Keratinocyte (primary cell): Measurements from ENCODE around the gene BICD1. TPM values are rescaled to one million over a fixed set of nuclear protein-coding genes. Genes with fewer than 3 reads are reported as not detected.

Source experiments
- DNase-seq: peaks from one replicate; pipeline ENCODE4 v3.0.0-alpha.2; 2011; ENCODE audit warnings: low read depth, missing footprints, low spot score
- FAIRE-seq: peaks from 2 replicates; lab custom pipeline; 2011; peaks lifted over from hg19 to GRCh38; lab: Jason Lieb, UNC
- H2AFZ ChIP-seq: 2 replicates; pipeline ENCODE4 v1.6.0; 2012; ENCODE audit warnings: low read length, control low read depth, inconsistent platforms; ENCODE audit not compliant: control insufficient read depth
- H3K27ac ChIP-seq: 2 replicates; pipeline ENCODE4 v1.5.1; 2011; ENCODE audit warnings: low read length; ENCODE audit not compliant: control insufficient read depth, insufficient read depth
- H3K27me3 ChIP-seq: 3 replicates; pipeline ENCODE4 v1.6.0; 2011; ENCODE audit warnings: low read length; ENCODE audit not compliant: control insufficient read depth, insufficient read depth; ENCODE audit errors: extremely low read depth
- H3K36me3 ChIP-seq, 2 experiments: 2 replicates in 1 of 2; 3 replicates in 1 of 2; pipeline ENCODE4 v1.5.1; 2011; ENCODE audit warnings: low read length in 2 of 2, mild to moderate bottlenecking in 1 of 2; ENCODE audit not compliant: control insufficient read depth in 2 of 2, insufficient read depth in 2 of 2; ENCODE audit errors: extremely low read depth in 1 of 2
- H3K4me1 ChIP-seq: 3 replicates; pipeline ENCODE4 v1.5.1; 2011; ENCODE audit warnings: low read length; ENCODE audit not compliant: control insufficient read depth, insufficient read depth; ENCODE audit errors: extremely low read depth
- H3K4me2 ChIP-seq: 3 replicates; pipeline ENCODE4 v1.6.0; 2011; ENCODE audit warnings: low read depth, low read length; ENCODE audit not compliant: control insufficient read depth, insufficient read depth; ENCODE audit errors: extremely low read depth
- H3K4me3 ChIP-seq, 3 experiments: fragments of 200-600 bp in 1 of 3; sonication (generic) in 1 of 3; 2 replicates in 2 of 3; 3 replicates in 1 of 3; pipeline ENCODE4 v1.5.1; 2011 to 2016; ENCODE audit warnings: low read length in 3 of 3, mild to moderate bottlenecking in 3 of 3, control low read depth in 2 of 3, inconsistent platforms in 1 of 3, low read depth in 1 of 3, mixed read lengths in 1 of 3, mixed run types in 1 of 3, moderate library complexity in 1 of 3; ENCODE audit not compliant: control insufficient read depth in 2 of 3, insufficient read depth in 2 of 3; ENCODE audit errors: extremely low read depth in 1 of 3
- H3K79me2 ChIP-seq: 2 replicates; pipeline ENCODE4 v1.6.0; 2012; ENCODE audit warnings: low read length; ENCODE audit not compliant: control insufficient read depth, insufficient read depth
- H3K9ac ChIP-seq: 3 replicates; pipeline ENCODE4 v1.6.0; 2011; ENCODE audit warnings: low read length; ENCODE audit not compliant: control insufficient read depth, insufficient read depth; ENCODE audit errors: extremely low read depth
- H3K9me1 ChIP-seq: 3 replicates; pipeline ENCODE4 v1.6.0; 2011; ENCODE audit warnings: low read length; ENCODE audit not compliant: control insufficient read depth, insufficient read depth; ENCODE audit errors: extremely low read depth
- H3K9me3 ChIP-seq: 2 replicates; pipeline ENCODE4 v1.5.1; 2012; ENCODE audit warnings: low read depth, low read length; ENCODE audit not compliant: control insufficient read depth
- H4K20me1 ChIP-seq: 3 replicates; pipeline ENCODE4 v1.6.0; 2011; ENCODE audit warnings: low read length; ENCODE audit not compliant: control insufficient read depth, insufficient read depth; ENCODE audit errors: extremely low read depth
- EZH2 ChIP-seq: IDR thresholded peaks from one replicate; pipeline ENCODE4 v1.6.1; 2012; ENCODE audit warnings: inconsistent platforms, mild to moderate bottlenecking, low read length, moderate library complexity
- dilution Hi-C: fragments of 300-500 bp; cut with MboI; formaldehyde crosslinking; loops from one replicate; pipeline ENCODE4 v1.7.0; 2020; ENCODE audit warnings: low sequenced_read_pairs; ENCODE audit not compliant: extremely low pct_ligation_motif_present
- polyA plus RNA-seq, 5 experiments: library from polyadenylated mRNA; depleted of rRNA in 3 of 5; stranded (reverse) in 3 of 5; stranded (forward) in 1 of 5; unstranded in 1 of 5; fragments of >200 nt; gene quantifications; 1 replicate in 1 of 5; 2 replicates in 3 of 5; 3 replicates in 1 of 5; pipeline versions ENCODE4 v1.2.1 to v1.2.3, GENCODE V29; 2011 to 2012; ENCODE audit warnings: missing spikeins in 2 of 5, low read depth in 1 of 5, low replicate concordance in 1 of 5
- TF ChIP-seq, protein P1 (sequence below), 3 experiments: IDR thresholded peaks in 1 of 3; conservative IDR thresholded peaks in 1 of 3; optimal IDR thresholded peaks in 1 of 3; 2 replicates in 2 of 3; 3 replicates in 1 of 3; pipeline versions ENCODE3 to v1.5.1; 2011; ENCODE audit warnings: low read length in 3 of 3, mild to moderate bottlenecking in 3 of 3, moderate library complexity in 2 of 3, control low read depth in 1 of 3, inconsistent platforms in 1 of 3; ENCODE audit not compliant: insufficient read depth in 2 of 3; ENCODE audit errors: extremely low read depth in 1 of 3

BICD1 gene
- polyA plus RNA-seq, 1 donor (not counting 4 experiments of a cell fraction or from before 2014, with no cell fraction given) = 10.2 TPM

DNA sequence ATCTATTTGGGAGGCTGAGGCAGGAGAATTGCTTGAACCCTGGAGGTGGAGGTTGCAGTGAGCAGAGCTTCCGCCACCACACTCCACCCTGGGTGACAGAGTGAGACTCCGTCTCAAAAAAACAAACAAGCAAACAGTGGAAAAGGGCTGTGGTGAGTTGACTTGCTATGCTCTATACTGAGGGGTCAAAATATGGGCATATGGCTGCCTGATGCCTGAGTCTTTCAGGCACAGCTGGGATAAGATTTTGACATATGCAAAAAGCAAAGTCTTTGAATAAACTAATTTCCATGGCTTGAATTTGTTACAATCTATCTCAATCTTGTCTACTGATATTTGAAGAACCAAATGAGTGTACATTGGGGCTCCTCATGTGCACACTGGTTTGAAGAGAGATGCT is 40.4 kb upstream of the BICD1 start:
- Histone ChIP-seq H3K79me2 (no peaks in the 10 kb centered on the region), H3K36me3 (no peaks in the 10 kb centered on the region), H3K4me2 (no peak overlapping the region), H3K4me3 (no peak overlapping the region), H2AFZ (no peak overlapping the region), H3K9me1 (no peaks in the 10 kb centered on the region), H3K4me1 (no peaks in the 10 kb centered on the region), H4K20me1 (no peaks in the 10 kb centered on the region), H3K27me3 (no peaks in the 10 kb centered on the region), H3K27ac (no peak overlapping the region), H3K9me3 (no peaks in the 10 kb centered on the region), H3K9ac (no peak overlapping the region)
- TF ChIP-seq EZH2 = no peak
- TF ChIP-seq, protein P1, sequence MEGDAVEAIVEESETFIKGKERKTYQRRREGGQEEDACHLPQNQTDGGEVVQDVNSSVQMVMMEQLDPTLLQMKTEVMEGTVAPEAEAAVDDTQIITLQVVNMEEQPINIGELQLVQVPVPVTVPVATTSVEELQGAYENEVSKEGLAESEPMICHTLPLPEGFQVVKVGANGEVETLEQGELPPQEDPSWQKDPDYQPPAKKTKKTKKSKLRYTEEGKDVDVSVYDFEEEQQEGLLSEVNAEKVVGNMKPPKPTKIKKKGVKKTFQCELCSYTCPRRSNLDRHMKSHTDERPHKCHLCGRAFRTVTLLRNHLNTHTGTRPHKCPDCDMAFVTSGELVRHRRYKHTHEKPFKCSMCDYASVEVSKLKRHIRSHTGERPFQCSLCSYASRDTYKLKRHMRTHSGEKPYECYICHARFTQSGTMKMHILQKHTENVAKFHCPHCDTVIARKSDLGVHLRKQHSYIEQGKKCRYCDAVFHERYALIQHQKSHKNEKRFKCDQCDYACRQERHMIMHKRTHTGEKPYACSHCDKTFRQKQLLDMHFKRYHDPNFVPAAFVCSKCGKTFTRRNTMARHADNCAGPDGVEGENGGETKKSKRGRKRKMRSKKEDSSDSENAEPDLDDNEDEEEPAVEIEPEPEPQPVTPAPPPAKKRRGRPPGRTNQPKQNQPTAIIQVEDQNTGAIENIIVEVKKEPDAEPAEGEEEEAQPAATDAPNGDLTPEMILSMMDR (optimal IDR thresholded peaks at IDR 0.05 in 1 of 3, IDR thresholded peaks at IDR 0.05 in 1 of 3, conservative IDR thresholded peaks at IDR 0.05 in 1 of 3; ENCODE audit: extremely low read depth in 1 of 3, insufficient read depth in 2 of 3, low read length in 3 of 3) = no peak
- FAIRE-seq (no peak), DNase-seq (no peak)
- dilution Hi-C loops = no loop called here

DNA sequence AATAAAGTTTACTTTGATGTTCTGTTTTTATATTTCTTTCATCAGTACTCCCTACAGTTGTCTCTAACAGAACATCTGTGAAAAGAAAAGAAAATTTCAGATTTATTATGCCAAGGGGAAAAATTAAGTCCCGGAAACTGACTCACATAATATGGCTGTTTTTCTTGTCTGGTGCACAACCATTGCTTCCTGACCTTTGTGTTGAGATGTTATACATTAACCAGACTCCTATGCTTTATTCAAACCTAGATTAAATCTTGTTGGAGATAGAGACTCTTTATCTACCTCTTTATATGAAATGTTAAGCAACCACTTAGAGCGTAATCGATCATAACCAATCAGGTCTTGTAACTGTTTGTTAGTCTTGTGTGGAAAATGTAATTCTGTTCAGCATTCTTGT is 37.6 kb upstream of the BICD1 start:
- Histone ChIP-seq H3K36me3 (no peaks in the 10 kb centered on the region), H3K79me2 (no peaks in the 10 kb centered on the region), H3K9me1 (no peaks in the 10 kb centered on the region), H4K20me1 (no peaks in the 10 kb centered on the region), H2AFZ (no peak overlapping the region), H3K27ac (no peak overlapping the region), H3K9me3 (no peaks in the 10 kb centered on the region), H3K4me3 (no peak overlapping the region), H3K9ac (no peak overlapping the region), H3K27me3 (no peaks in the 10 kb centered on the region), H3K4me1 (no peaks in the 10 kb centered on the region), H3K4me2 (no peak overlapping the region)
- DNase-seq (no peak), FAIRE-seq (no peak)
- dilution Hi-C loops = no loop called here
- TF ChIP-seq, protein P1 (optimal IDR thresholded peaks at IDR 0.05 in 1 of 3, IDR thresholded peaks at IDR 0.05 in 1 of 3, conservative IDR thresholded peaks at IDR 0.05 in 1 of 3; ENCODE audit: extremely low read depth in 1 of 3, insufficient read depth in 2 of 3, low read length in 3 of 3) = no peak
